Activated B cell treated with CpG ODN at 0.5 μM for 24 hours (primary cell): ENCODE results near the gene LPIN1. TPM values are rescaled to one million over a fixed set of nuclear protein-coding genes. Genes with fewer than 3 reads are reported as not detected.

Source experiments
- ATAC-seq: fragments of 200-7000 bp; cut with Tn5 transposase; one replicate; pipeline ENCODE4 v1.10.0; 2021; ENCODE audit warnings: low read depth, mild to moderate bottlenecking, moderate library complexity
- CTCF ChIA-PET: fragments of 350-600 bp; sonication (Branson Sonifier 250); formaldehyde crosslinking; loops from one replicate; lab custom pipeline; 2021; ENCODE audit warnings: antibody characterized with exemption; lab: Charles Lee
- POLR2A ChIA-PET: fragments of 350-600 bp; sonication (Branson Sonifier 250); formaldehyde crosslinking; loops from one replicate; lab custom pipeline; 2021; ENCODE audit warnings: antibody characterized with exemption; lab: Charles Lee
- DNase-seq: peaks from one replicate; pipeline ENCODE4 v3.0.0; 2022
- H3K27ac Mint-ChIP-seq: one replicate; pipeline ENCODE4 v1.8.0; 2020; ENCODE audit warnings: mixed read lengths
- H3K27me3 Mint-ChIP-seq: one replicate; pipeline ENCODE4 v1.8.0; 2021; ENCODE audit warnings: mixed read lengths
- H3K36me3 Mint-ChIP-seq: one replicate; pipeline ENCODE4 v1.8.0; 2021; ENCODE audit warnings: low read depth, mixed read lengths
- H3K4me1 Mint-ChIP-seq: one replicate; pipeline ENCODE4 v1.8.0; 2021; ENCODE audit warnings: mixed read lengths
- H3K4me3 Mint-ChIP-seq: one replicate; pipeline ENCODE4 v1.8.0; 2020; ENCODE audit warnings: mild to moderate bottlenecking, mixed read lengths
- H3K9me3 Mint-ChIP-seq: one replicate; pipeline ENCODE4 v1.8.0; 2020; ENCODE audit warnings: mixed read lengths
- CTCF ChIP-seq: fragments of 200-600 bp; IDR thresholded peaks from one replicate; pipeline ENCODE4 v1.8.0; 2022; ENCODE audit warnings: antibody characterized with exemption, mild to moderate bottlenecking
- intact Hi-C: fragments of 100-400 bp; cut with micrococcal nuclease; formaldehyde crosslinking; loops from one replicate; pipeline ENCODE4 v1.15.1; 2024
- total RNA-seq: library from RNA; stranded (reverse); gene quantifications from 2 replicates; pipeline ENCODE4 v1.2.3, GENCODE V29; 2022

Gene LPIN1
- total RNA-seq, 1 donor from 2014 or later = 74.3 TPM

GRCh38 chr2:11824901-11825828 is 78.7 kb downstream of the LPIN1 start:
- no peak for ATAC-seq
- H3K9me3 Mint-ChIP-seq = no peaks in the 10 kb centered on the region
- H3K27me3 Mint-ChIP-seq = no peaks in the 10 kb centered on the region
- intact Hi-C loops = no loop called here
- CTCF ChIA-PET = interaction anchor here (1.5 kb wide), 1 partner anchor 1106 kb away, joined by 3 read pairs; no protein-coding TSS in a partner anchor
- H3K4me1 Mint-ChIP-seq = peaks cover 28% of the 10 kb centered on the region
- peaks cover 66% of the 10 kb centered on the region for H3K36me3 Mint-ChIP-seq
- TF ChIP-seq CTCF = no peak
- POLR2A ChIA-PET = interaction anchor here (0.5 kb wide), 1 partner anchor 35 kb away, joined by 4 read pairs; no protein-coding TSS in a partner anchor
- no peak overlapping the region for H3K4me3 Mint-ChIP-seq
- no peak overlapping the region for H3K27ac Mint-ChIP-seq
- no peak for DNase-seq

DNA sequence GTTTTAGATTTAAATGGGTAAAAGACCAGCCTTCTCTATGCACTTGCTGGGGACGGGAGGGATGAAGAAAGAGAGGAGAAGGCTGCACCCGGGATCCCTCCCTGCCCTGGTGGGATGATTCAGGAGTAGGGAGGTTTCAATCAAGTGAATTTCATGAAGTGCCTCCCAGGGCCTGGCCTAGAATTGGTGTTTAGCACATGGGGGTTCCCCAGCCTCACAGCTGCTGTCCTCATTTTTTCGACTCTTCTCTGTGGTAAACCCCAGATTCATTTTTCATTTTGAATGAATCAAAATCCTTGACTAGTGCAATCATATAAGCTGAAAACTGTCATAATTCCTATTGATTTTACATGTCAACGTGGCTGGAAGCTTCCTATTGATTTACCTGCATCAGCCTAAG is 81.1 kb downstream of the LPIN1 start:
- ATAC-seq (no peak), DNase-seq (no peak)
- TF ChIP-seq CTCF = no peak
- Mint-ChIP-seq H3K9me3 (no peaks in the 10 kb centered on the region), H3K36me3 (peaks cover 47% of the 10 kb centered on the region), H3K27me3 (no peaks in the 10 kb centered on the region), H3K4me3 (no peak overlapping the region), H3K4me1 (peaks cover 49% of the 10 kb centered on the region), H3K27ac (no peak overlapping the region)
- intact Hi-C loops = no loop called here
- CTCF ChIA-PET = interaction anchor here (2.0 to 5.2 kb wide), 5 partner anchors 499 to 1182 kb away, joined by 5 to 62 read pairs (median 50); partner anchors contain the start of gene TRIB2
- POLR2A ChIA-PET = interaction anchor here (2.0 kb wide), 1 partner anchor 1180 kb away, joined by 5 read pairs; no protein-coding TSS in a partner anchor

DNA sequence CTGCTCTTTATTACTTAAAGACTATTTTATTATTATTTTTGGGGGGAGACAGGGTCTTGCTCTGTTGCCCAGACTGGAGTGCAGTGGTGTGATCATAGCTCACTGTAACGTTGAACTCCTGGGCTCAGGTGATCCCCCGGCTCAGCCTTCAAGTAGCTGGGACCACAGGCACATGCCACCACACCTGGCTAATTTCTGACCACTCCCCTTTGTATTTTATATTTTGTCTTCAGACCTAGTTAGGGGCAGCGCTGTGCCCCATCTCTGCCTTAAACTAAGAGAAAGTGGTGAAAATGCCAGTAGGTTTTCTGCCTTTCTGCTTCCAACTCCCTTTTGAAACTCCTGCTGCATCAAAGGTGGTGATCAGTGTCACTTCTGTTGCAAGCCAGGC is 82.5 kb downstream of the LPIN1 start:
- no peak for TF ChIP-seq CTCF
- no peaks in the 10 kb centered on the region for H3K27me3 Mint-ChIP-seq
- no peak for ATAC-seq
- intact Hi-C loops = loop anchor here (1.0 kb wide), 6 partner anchors 34 to 1178 kb away; partner anchors contain the start of gene TRIB2
- no peaks in the 10 kb centered on the region for H3K9me3 Mint-ChIP-seq
- DNase-seq = no peak
- POLR2A ChIA-PET = interaction anchor here (0.6 to 3.1 kb wide), 8 partner anchors 19 to 1178 kb away, joined by 3 to 24 read pairs (median 4); partner anchors contain the start of gene TRIB2
- peaks cover 34% of the 10 kb centered on the region for H3K36me3 Mint-ChIP-seq
- peak overlapping the region; percentile 75 for H3K27ac Mint-ChIP-seq
- H3K4me1 Mint-ChIP-seq = peaks cover 61% of the 10 kb centered on the region
- CTCF ChIA-PET = interaction anchor here (0.6 to 5.2 kb wide), 18 partner anchors 34 to 1180 kb away, joined by 3 to 62 read pairs (median 4); partner anchors contain the start of gene TRIB2
- no peak overlapping the region for H3K4me3 Mint-ChIP-seq

DNA sequence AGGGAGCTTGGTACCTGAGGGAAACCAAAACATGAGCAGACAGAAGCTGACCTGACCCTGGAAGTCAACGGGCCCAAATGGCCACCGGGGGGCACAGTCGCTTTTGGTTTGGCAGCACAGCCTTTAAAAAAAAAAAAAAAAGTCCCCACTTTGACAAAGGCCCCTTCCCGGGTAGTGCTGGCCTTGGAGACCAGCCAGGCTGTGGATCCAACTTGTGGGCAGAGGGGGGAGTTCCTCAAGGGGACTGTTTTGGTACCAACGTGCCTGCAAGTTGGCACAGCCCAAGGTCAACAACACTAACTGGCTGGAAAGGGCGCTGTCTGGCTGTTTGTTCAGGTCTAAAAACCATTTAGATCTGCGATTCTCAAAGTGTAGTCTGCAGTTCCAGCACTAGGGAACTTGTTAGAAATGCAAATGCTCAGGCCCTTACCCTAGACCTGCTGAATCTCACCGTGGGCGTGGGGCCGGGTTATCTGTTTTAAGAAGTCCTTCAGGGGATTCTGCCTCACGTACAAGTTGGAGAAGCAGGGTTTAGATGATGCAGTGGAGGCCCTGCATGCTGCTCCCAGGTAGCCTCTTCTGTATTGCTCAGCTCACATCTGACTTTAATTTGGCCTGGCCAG is 83.0 kb downstream of the LPIN1 start:
- intact Hi-C loops = loop anchor here (1.0 kb wide), 6 partner anchors 34 to 1178 kb away; partner anchors contain the start of gene TRIB2
- peaks cover 30% of the 10 kb centered on the region for H3K36me3 Mint-ChIP-seq
- ATAC-seq (peak; percentile 46), DNase-seq (peak; percentile 38)
- peak overlapping the region; percentile 75 for H3K4me3 Mint-ChIP-seq
- ChIA-PET POLR2A (interaction anchor here (0.6 to 3.1 kb wide), 10 partner anchors 20 to 1178 kb away, joined by 3 to 24 read pairs (median 4); partner anchors contain the start of gene TRIB2), CTCF (interaction anchor here (0.6 to 5.2 kb wide), 20 partner anchors 33 to 1180 kb away, joined by 3 to 62 read pairs (median 4); partner anchors contain the start of gene TRIB2)
- H3K27ac Mint-ChIP-seq = peak overlapping the region; percentile 75
- peaks cover under 1% of the 10 kb centered on the region for H3K9me3 Mint-ChIP-seq
- peaks cover 64% of the 10 kb centered on the region for H3K4me1 Mint-ChIP-seq
- no peaks in the 10 kb centered on the region for H3K27me3 Mint-ChIP-seq
- no peak for TF ChIP-seq CTCF
